ENCODE data around the gene CTBP1. TPM values are rescaled to one million over a fixed set of nuclear protein-coding genes. Genes with fewer than 3 reads are reported as not detected.

Gene CTBP1
- total and polyA plus RNA-seq, 9 of the 15 experiments (the other 6 are each of a cell fraction or from before 2014, with no cell fraction given): 14.5 to 162 (median 68.2) TPM

- TF ChIP-seq RBFOX2 (IDR thresholded peaks at IDR 0.05; ENCODE audit: low read depth, low read length): 0 out of 2 replicates have a peak, but pooled peaks have one; percentile 19
- TF ChIP-seq ETV5 (CRISPR knock-in tag; IDR thresholded peaks at IDR 0.05; ENCODE audit: low read depth): no peak
- H2AFZ ChIP-seq (ENCODE audit: low read depth, low read length): no peak overlapping the region
- no peak overlapping the region for H3K4me2 ChIP-seq (ENCODE audit: insufficient read depth, low read length)
- BruUV-seq (replicated peaks): no TSS peak
- H3K4me1 ChIP-seq (replicated peaks in 1 of 2; ENCODE audit: control insufficient read depth in 2 of 2, insufficient read depth in 2 of 2, low read length in 2 of 2): peaks cover 0 to 24% of the 10 kb centered on the region in 2 experiments; a peak in 4 of 5 replicates
- H3K27me3 ChIP-seq (ENCODE audit: control insufficient read depth in 2 of 2, insufficient read depth in 2 of 2, low read length in 2 of 2): no peaks in the 10 kb centered on the region
- peaks cover 95% of the 10 kb centered on the region for H3K79me2 ChIP-seq (ENCODE audit: control insufficient read depth, insufficient read depth, low read length)
- ChIA-PET POLR2A (interaction anchor here (0.7 to 3.6 kb wide), 2 partner anchors 8 to 23 kb away, joined by 3 to 30 read pairs; partner anchors contain the start of gene MAEA), CTCF (ENCODE audit: low intra/inter-chr PET ratio) (no interaction called here)
- H3K4me3 ChIP-seq: no peak overlapping the region
- H4K20me1 ChIP-seq (replicated peaks; ENCODE audit: control insufficient read depth, insufficient read depth, low read length): peaks cover 12% of the 10 kb centered on the region
- H3K36me3 ChIP-seq (ENCODE audit: control insufficient read depth, insufficient read depth, low read length): peaks cover 76% of the 10 kb centered on the region; the same call in 2 of the 3 replicates
- 93% methylated on average over 23 of the region's 32 CpGs for WGBS (ENCODE audit: insufficient coverage, low coverage, missing lambda C conversion rate)
- no peak overlapping the region for H3K27ac ChIP-seq (ENCODE audit: extremely low read depth, low read depth, low read length)
- no peaks in the 10 kb centered on the region for H3K9me3 ChIP-seq (replicated peaks; ENCODE audit: control insufficient read depth, insufficient read depth, low read depth, low read length)
- H3K9me1 ChIP-seq (ENCODE audit: control insufficient read depth, insufficient read depth, low read length): no peaks in the 10 kb centered on the region
- no peak overlapping the region for H3K9ac ChIP-seq (ENCODE audit: insufficient read depth in 1 of 2, low read depth in 2 of 2, low read length in 2 of 2)
- intact Hi-C loops (cut with micrococcal nuclease): no loop called here
- ATAC-seq (no peak), FAIRE-seq (no peak), DNase-seq (ENCODE audit: extremely low read depth in 1 of 4, low spot score in 3 of 4) (no peak)
- in situ Hi-C loops (cut with MboI): no loop called here
Observed at GRCh38 chr4:1297456-1298325, 48.8 kb upstream of the CTBP1 start.

DNA sequence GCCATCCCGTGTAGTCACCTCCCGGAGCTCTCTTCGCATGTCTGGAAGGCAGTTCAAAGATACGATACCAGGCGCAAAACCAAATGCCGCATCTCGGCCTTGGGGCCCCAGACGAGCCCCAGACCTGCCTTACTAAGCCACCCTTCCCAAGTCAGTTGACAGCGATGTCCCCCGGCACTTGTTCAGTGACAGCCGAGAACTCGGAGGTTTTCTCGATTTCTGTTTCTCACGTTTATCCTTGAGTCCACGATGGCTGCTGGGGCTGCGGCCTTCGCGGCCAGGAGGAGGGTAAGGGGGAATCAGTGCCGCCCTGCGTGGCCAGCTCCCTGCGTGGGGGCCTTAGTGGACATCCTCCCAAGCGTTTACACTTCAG lies 48.1 kb upstream of the CTBP1 start:
- CTCF ChIA-PET (ENCODE audit: low intra/inter-chr PET ratio): no interaction called here
- H3K27me3 ChIP-seq (ENCODE audit: control insufficient read depth in 2 of 2, insufficient read depth in 2 of 2, low read length in 2 of 2): no peaks in the 10 kb centered on the region
- H3K4me1 ChIP-seq (replicated peaks in 1 of 2; ENCODE audit: control insufficient read depth in 2 of 2, insufficient read depth in 2 of 2, low read length in 2 of 2): peaks cover under 1 to 31% of the 10 kb centered on the region in 2 experiments; a peak in 4 of 5 replicates
- intact Hi-C loops (cut with micrococcal nuclease) (no loop called here), in situ Hi-C loops (cut with MboI) (no loop called here)
- no peaks in the 10 kb centered on the region for H3K9me1 ChIP-seq (ENCODE audit: control insufficient read depth, insufficient read depth, low read length)
- FAIRE-seq (no peak), DNase-seq (ENCODE audit: extremely low read depth in 1 of 4, low spot score in 3 of 4) (no peak), ATAC-seq (no peak)
- POLR2A ChIA-PET: interaction anchor here (0.7 to 1.1 kb wide), 3 partner anchors 12 to 36 kb away, joined by 3 to 7 read pairs (median 3); no protein-coding TSS in a partner anchor
- H3K9me3 ChIP-seq (replicated peaks; ENCODE audit: control insufficient read depth, insufficient read depth, low read depth, low read length): no peaks in the 10 kb centered on the region
- peaks cover 96% of the 10 kb centered on the region for H3K79me2 ChIP-seq (ENCODE audit: control insufficient read depth, insufficient read depth, low read length)
- H3K36me3 ChIP-seq (ENCODE audit: control insufficient read depth, insufficient read depth, low read length): peaks cover 77% of the 10 kb centered on the region; the same call in 2 of the 3 replicates
- WGBS (ENCODE audit: insufficient coverage, low coverage, missing lambda C conversion rate): 96% methylated on average over 20 of the region's 22 CpGs
- no peak overlapping the region for H3K27ac ChIP-seq (ENCODE audit: extremely low read depth, low read depth, low read length)
- peaks cover 19% of the 10 kb centered on the region for H4K20me1 ChIP-seq (replicated peaks; ENCODE audit: control insufficient read depth, insufficient read depth, low read length)
- no TSS peak for BruUV-seq (replicated peaks)
- no peak overlapping the region for H3K4me2 ChIP-seq (ENCODE audit: insufficient read depth, low read length)
- no peak overlapping the region for H3K4me3 ChIP-seq
- no peak overlapping the region for H2AFZ ChIP-seq (ENCODE audit: low read depth, low read length)
- TF ChIP-seq RBFOX2 (IDR thresholded peaks at IDR 0.05; ENCODE audit: low read depth, low read length) (0 out of 2 replicates have a peak, but pooled peaks have one; percentile 0), RFX5 (IDR thresholded peaks at IDR 0.05; ENCODE audit: low read depth, low read length) (no peak)
- no peak overlapping the region for H3K9ac ChIP-seq (ENCODE audit: insufficient read depth in 1 of 2, low read depth in 2 of 2, low read length in 2 of 2)

All from K562 (cell line).